NCI-H345 treated with DMSO at 0.1 percent for 48 hours (cell line): ENCODE data around the gene CDK19.
A peak's percentile ranks its signal among the peaks of the same experiment; 100 is the strongest.
"Not testable (repeated sequence)": the region's sequence is repeated elsewhere in the genome, so short reads cannot be mapped to it uniquely, and the experiment has no call there.

ENCODE experiments used
- DNase-seq: peaks from one replicate; lab custom pipeline; 2025; ENCODE audit not compliant: unreplicated experiment; lab: John Stamatoyannopoulos, UW

Gene CDK19

DNA sequence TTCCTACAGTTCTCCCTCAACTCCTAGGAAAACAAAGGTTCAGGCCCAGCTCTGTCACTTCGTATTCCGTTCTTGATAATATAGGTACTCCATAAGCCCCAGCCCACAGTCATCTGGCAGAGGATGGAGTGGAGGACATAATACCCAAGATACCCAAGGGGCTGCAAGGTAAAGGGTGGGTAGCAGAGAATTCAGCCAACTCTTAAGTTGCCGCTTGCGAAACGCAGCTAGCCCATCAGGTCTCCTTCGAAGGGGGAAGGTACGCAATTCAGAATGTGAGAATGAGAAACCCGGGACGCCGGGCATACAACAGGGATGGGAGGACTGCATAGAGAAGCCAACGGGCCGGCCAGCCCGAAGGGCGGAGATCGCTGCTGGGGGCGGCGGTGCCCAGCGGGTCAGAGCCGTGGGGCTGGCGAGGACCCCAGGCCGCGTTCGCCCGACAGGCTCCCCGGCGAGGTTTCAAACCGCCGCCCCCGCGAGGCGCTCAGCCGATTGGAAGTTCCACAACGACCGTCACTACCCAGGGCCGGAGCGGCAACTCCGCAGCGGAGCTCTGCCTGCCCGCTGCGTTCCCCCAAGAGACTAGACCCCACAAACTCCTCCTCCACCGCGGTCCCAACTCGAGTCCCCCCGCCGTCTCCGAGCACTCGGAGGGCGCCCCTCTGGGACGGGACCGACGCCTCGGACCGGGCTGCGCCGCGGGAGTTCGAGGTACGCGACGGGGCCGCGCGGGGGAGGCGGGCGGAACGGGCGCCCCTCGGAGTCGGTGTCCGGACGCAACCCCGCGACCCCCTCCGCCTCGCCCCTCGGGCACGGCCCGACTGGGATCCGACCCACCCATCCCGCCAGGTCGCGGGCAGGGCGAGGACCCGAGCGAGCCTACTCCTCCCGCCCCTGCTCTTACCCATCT is 911 bp downstream of the CDK19 start:
- DNase-seq = peak; percentile 14

DNA sequence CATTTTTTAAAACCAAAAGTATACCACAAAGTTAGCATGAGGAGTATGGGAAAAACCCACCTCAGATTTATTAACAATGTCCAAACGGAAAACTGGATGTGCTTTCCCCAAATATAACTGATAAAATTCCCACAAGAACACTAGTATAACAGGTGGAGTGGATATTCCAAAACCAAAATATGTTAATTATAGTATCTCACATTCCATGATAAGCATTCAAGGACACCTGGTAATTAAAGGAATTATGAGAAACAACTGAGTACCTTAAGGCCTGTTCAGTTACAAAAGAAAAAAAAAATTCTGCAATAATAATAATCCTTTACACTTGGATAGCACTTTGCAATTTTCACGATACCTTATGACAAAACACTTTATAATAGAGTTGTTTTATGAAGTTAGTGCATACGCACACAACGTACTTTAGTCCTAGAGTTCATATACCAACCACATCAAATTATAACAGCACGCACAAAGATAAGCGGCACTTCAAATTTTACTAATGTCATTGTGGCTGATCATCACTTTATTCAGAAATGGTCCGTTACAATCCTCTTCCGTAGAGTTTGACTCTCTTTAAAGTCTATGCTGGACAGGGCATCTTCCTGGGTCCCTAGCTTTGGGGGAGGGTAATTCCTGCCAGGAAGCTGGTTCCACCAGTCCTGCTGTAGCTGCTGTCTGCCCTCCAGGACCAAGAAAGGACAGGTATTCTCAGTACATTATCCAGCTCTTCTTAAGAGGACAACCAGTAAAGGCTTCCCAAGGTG is 1.7 kb downstream of the CDK19 start:
- DNase-seq = no peak

DNA sequence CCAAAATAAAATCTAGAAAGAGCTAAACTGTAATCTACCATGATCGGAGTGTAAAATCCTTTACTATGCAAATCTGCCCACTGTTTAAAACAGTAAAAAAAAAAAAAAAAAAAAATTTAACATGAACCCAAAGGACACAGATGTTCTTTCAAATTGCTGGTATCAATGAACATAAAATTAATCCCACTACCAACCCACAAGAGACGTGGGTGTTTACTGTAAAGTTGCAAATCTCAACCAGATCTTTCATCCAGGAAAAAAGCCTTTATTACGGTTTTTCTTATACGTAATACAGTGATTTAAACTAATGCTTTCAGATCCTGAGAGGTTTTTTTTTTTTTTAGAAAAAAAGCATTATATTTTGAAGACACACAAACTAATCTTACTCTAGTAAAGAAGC is 2.5 kb downstream of the CDK19 start:
- DNase-seq = no peak

DNA sequence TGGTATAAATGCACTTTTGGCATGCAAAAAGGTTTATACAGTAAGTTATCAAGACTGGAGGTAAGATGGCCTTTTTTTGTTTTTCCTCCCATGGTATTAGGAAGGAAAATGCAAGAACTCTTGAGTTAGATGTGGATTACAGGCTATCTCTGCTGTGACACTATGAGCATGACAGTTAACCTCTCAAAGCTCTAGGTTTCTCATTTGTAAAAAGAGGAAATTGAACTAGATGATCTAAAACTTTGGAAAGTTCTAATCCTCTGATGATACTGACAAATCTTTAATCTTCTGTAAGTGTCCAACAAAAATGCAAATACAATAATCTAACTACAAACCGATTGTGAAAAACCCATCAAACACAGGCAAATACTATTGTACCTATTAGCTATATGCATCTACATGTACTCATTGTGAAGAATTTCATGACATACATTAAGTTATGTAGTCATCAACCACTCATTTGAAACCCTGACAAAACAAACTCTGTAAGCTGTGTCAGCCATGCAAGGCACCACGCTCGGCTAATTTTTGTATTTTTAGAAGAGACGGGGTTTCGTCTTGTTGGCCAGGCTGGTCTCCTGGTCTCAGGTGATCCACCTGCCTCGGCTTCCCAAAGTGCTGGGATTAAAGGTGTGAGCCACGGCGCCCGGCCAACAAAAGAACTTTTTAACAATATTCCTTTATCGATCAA is 4.2 kb downstream of the CDK19 start:
- DNase-seq = no peak

DNA sequence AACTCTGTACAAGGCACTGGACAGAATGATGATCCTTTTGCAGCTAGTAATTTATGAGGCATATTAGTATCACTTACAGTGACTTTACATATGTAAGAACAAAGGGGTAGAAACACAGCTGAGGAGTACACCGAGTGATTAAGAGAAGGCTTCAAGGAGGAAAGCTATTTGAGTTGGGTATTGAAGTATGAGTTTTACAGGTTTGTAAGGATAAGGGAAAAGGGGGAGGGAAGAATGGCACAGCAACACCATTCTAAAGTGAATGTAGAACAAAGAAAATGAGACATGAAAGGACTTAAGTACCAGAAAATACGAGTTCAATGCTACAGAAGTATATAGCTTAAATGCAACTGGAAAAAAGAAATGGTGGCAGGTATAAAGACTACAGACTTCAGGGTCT is 5.5 kb downstream of the CDK19 start:
- no peak for DNase-seq

DNA sequence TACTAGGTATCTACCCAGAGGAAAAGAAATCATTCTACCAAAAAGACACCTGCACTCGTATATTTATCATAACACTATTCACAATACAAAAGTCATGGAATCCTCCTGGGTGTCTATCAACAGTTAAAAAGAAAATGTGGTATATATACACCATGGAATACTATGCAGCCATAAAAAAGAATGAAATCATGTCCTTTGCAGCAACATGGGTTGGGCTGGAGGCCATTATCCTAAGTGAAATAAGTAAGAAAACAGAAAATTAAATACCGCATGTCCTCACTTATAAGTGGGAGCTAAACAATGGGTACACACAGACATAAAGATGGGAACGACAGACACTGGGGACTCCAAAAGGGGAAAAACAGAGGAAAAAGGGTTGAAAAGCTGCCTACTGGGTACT is 13.1 kb downstream of the CDK19 start:
- not testable (repeated sequence) for DNase-seq

DNA sequence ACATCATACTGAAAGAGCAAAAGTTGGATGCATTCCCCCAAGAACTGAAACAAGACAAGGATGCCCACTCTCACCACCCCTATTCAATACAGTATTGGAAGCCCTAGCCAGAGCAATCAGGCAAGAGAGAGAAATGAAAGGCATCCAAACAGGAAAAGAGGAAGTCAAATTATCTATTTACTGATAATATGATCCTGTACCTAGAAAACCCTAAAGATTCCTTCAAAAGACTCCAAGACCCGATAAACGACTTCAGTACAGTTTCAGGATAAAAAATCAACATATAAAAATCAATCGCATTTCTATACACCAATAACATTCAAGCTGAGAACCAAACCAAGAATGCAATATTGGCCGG is 14.5 kb downstream of the CDK19 start:
- no peak for DNase-seq

DNA sequence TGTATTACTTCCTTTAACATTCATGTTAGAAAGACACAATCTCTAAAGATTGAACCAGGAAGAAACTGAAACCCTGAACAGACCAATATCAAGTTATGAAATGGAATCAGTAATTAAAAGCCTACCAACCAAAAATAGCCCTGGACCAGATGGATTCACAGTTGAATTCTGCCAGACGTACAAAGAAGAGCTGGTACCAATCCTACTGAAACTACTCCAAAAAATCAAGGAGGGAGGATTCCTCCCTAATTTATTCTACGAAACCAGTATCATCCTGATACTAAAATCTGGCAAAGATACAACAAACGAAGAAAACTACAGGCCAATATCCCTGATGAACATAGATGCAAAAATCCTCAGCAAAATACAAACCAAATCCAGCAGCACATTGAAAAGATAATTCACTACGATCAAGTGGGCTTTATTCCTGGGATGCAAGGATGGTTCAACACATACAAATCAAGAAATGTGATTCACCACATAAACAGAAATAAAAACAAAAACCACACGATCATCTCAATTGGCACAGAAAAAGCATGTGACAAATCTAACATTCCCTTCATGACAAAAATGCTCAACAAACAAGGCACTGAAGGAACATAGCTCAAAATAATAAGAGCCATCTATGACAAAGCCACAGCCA is 15.0 kb downstream of the CDK19 start:
- no peak for DNase-seq

DNA sequence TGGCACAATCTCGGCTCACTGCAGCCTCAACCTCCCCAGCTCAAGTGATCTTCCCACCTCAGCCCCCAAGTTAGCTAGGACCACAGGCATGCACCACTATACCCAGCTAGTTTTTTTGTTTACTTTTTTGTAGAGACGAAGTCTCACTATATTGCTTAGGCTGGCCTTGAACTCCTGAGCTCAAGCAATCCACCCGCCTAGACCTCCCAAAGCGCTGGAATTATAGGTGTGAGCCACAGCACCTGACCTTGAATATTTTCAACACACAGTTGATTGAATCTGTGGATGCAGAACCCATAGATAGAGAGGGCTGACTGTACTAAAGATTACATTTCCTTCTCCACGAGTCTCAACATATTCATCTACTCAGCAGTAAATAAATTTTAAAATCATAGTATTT is 15.6 kb downstream of the CDK19 start:
- DNase-seq = no peak

DNA sequence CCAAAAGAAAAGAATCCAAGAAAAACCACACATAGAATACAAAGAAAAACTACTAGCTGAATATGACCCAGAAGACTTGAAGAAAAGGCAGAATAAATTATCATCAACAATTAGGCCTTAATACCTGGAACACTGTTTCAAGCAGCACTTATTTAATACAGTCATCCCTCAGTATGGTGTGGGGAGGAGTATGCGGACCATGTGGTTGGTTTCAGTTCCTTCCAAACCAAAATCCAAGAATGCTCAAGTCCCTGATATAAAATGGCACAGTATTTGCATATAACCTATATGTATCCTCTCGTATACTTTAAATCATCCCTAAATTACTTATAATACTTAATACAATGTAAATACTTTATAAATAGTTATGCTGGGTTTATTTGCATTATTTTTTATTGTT is 16.1 kb downstream of the CDK19 start:
- DNase-seq = no peak

DNA sequence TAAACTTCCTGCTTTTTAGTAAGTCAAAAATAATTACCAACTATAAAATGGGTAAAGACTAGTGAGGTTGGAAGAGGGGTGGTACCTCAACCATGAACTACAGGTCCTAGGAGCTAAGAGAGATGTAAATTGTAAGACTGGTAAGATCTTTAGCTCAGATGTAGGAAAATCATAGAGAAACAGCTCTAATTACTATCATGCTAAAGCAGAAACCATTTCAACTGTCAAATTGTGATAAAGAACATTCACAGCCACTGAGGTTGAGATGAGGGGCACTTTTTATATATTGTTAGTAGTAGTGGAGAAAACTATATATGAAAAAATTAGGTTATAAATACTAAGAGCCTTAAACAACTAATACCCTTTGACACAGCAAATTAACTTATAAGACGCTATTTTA is 20.0 kb downstream of the CDK19 start:
- no peak for DNase-seq

DNA sequence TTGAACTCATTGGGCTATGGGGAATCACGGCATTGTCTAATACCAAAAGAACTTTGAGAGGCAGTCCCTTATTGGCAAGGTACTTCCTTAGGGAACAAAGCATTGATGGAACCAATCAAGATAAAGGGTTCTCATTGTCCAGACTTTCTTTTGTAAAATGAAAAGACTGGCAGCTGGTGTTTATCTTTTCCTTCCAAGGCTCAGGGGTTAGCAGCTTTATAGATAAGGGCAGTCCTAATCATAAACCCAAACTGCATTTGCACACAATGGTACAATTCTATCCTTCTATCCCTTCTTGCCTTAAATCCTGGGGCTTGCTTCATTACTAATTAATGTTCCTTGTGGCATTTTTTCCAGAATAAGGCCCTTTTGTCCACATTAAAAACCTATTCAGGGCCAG is 28.6 kb downstream of the CDK19 start:
- DNase-seq = no peak

DNA sequence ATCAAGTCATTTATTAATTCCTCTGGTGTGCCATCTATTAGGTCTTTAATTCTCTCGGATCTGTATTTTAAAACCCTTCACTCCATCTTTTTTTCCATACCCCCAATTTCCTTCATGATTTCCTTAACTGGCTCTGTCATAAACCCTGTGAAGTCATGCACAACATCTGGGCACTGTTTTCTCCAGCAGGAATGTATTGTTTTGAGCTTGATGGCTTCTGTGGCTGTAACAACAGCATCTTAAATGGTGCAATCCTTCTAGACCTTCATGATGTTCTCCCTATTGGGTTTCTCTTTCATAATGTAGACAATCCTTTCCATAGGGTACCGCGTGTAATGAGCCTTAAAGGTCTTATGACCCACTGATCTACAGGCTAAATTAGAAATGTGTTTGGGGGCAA is 29.0 kb downstream of the CDK19 start:
- DNase-seq = no peak

DNA sequence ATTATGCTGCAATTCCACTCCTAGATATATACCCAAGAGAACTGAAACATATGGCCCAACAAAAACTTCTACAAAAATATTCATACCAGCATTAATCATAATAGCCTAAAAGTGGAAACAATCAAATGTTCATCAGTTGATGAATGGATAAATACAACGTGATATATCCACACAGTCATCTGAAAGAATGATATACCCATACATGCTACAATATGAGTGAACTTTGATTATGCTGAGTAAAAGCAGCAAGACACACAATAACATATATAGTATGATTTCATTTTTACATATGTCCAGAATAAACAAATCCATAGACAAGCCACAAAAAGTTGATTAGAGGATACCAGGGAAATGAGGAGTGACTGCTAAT is 30.7 kb downstream of the CDK19 start:
- DNase-seq = no peak

DNA sequence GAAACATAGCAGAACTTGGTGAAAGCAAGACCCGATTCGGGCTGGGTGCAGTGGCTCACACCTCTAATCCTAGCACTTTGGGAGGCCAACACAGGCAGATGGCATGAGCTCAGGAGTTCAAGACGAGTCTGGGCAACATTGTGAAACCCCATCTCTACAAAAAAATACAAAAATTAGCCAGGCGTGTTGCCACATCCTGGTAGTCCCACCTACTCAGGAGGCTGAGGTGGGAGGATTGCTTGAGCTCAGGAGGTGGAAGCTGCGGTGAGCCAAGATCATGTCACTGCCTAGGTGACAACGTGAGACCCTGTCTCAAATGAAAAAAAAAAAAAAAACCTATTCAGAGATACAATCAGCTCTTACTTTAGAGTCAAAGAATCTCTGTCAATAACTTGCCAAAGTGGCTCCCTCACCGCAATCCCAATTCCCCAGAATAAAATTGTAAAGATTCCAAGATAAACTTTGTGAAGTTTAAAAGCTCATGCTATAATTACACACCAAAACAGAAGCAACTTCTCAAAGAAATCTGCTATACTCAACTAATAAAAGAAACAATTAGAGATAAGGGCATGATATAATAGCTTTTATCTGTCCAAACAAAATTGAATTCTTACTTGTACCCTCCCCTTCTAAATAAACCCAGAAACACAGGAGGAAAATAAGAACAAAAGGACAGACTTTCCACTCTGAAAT is 33.6 kb downstream of the CDK19 start:
- no peak for DNase-seq

DNA sequence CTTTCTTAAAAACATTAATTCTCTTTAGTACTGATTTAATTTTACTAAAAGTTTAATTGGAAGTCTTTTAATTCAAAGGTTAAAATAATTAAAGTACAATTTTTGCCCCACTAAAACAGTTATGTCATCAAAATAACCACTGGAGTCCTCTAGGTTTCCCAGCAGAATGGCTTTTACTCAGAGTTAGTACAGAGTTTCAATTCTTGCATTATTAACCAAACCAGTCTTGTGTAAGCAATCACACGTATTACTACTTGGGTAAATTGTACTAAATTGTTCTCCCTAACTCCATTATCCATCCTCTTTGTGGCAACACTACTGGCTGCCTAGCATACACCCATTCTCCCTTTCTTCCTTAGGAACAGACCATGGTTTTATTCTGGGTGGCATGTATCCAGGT is 36.9 kb downstream of the CDK19 start:
- DNase-seq = no peak

DNA sequence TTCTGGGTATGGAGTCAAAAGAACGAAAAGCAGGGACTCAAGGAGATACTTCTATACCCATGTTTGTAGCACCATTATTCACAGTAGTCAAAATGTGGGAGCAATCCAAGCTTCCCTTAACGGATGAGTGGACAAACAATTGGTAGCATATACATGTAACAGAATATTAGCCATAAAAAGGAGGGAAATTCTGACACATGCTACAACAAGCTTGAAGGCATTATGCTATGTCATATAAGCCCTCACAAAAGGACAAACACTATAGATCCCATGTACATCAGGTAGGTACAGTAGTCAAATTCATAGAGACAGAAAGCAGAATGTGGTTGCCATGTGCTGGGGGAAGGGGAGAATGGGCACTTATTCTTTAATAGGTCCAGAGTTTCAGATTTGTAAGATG is 37.6 kb downstream of the CDK19 start:
- no peak for DNase-seq

DNA sequence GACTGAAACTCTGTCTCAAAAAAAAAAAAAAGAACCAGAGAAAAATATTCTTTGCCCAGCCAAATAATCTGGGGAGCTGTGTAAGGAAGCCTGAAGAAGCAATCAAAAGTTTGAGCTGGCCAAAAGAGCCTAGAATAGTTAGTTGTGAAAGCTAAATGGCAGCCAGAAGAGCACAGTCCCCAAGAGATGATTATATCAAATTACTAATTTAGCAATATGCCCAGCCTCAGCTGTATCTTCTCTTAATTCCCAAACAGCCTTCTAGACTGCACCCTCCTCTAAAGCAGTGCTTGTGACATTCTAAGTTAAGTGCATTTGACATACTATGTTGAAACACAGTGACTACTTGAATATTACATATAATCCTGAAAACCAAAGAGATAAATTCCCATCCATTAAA is 38.9 kb downstream of the CDK19 start:
- DNase-seq = no peak

DNA sequence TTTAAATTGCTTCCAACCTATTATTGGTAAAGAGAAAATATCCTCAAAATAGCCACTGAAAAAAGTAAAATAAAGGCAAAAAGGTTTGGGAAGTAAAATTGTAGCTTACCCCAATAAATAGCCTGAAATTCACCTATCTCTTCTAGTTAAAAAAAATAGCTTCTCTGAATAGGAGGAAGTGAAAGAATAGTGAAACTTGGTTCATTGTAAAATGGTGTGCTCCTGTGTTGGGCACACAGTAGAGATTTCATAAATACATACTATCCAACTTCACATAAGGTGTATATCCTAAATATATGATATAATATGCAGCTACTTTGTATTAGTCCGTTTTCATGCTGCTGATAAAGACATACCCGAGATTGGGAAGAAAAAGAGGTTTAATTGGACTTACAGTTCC is 45.3 kb downstream of the CDK19 start:
- no peak for DNase-seq

DNA sequence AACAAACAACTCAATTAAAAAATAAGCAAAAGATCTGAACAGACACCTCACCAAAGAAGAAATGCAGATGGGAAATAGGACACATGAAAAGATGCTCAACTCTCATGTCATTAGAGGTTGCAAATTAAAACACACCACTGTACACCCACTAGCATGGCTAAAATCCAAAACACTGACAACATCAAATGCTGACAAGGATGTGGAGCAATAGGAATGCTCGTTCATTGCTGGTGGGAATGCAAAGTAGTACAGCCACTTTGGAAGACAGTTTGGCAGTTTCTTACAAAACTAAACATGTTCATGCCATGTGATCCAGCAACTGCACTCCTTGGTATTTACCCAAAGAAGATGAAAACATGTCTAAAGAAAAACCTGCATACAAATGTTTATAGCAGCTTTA is 47.2 kb downstream of the CDK19 start:
- DNase-seq = no peak

DNA sequence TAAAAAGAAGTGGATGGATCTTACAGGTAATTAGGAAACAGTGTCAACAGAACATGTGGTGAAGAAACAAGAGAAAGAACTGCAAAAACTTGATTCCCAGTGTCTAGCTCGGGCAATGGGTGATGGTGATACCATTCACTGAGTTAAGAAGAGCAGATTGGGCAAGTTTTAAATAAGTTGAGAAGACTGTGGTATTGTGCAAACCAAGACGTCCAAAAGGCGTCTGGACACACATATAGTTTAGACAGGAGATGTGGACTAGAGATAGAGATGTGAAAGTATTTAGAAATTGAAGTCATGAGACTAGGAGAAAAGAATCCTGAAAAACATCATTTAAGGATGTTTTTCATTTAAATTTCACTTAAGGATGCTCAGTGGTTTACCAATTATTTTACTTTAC is 53.9 kb downstream of the CDK19 start:
- no peak for DNase-seq
